Transverse colon (tissue), 4 donors: Measurements from ENCODE around the gene LIG1.

Experiments used
- CTCF ChIP-seq, 5 experiments: fragments of 200-600 bp in 3 of 5; fragments of 450-650 bp in 2 of 5; sonication (generic) in 3 of 5; IDR thresholded peaks; 1 replicate in 2 of 5; 2 replicates in 3 of 5; pipeline ENCODE4 v1.5.1; 2016 to 2017; ENCODE audit warnings: antibody characterized with exemption in 5 of 5, inconsistent platforms in 3 of 5, mild to moderate bottlenecking in 2 of 5, moderate library complexity in 1 of 5
- EP300 ChIP-seq: sonication (generic); formaldehyde crosslinking; IDR thresholded peaks from one replicate; pipeline ENCODE4 v1.6.1; 2017; ENCODE audit warnings: antibody characterized with exemption, low read depth
- POLR2A ChIP-seq: fragments of 450-650 bp; IDR thresholded peaks from one replicate; pipeline ENCODE4 v1.6.1; 2016; ENCODE audit warnings: antibody characterized with exemption, mild to moderate bottlenecking, moderate library complexity
- POLR2AphosphoS5 ChIP-seq, 3 donors: sonication (generic); formaldehyde crosslinking; IDR thresholded peaks; one replicate each; pipeline ENCODE4 v1.6.1; 2016; ENCODE audit warnings: antibody characterized with exemption in 3 of 3

DNA sequence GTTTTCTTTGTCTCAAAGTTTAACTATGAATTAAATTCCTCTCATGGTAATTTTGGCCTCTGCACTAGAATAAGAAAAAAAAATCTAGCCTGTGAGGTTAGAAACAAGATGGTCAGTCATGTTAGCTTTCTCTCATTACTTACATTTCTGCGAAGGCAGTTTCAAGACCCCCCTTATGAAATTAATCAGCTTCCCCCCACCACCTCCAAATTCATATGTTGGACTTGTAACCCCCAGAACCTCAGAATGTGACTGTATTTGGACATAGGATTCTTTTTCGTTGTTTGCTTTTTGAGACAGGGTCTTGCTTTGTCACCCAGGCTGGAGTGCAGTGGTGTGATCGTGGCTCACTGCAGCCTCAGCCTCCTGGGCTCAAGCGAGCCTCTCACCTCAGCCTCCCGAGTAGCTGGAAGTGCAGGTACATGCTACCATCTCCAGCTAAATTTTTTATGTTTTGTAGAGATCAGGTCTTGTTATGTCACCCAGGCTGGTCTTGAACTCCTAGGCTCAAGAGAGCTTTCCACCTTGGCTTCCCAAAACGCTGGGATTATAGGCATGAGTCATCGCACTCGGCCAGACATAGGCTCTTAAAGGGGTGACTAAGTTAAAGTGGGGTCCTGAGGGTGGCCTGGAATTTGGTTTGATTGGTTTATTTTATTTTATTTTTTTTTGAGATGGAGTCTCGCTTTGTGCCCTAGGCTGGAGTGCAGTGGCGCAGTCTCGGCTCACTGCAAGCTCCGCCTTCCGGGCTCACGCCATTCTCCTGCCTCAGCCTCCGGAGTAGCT, 61.0 kb downstream of the LIG1 start:
- TF ChIP-seq CTCF (IDR thresholded peaks at IDR 0.05) (no peak), POLR2A (no peak), POLR2AphosphoS5 (IDR thresholded peaks at IDR 0.05) (no peak), EP300 (no peak)
